Measurements from ENCODE around the gene USHBP1. TPM values are rescaled to one million over a fixed set of nuclear protein-coding genes. Genes with fewer than 3 reads are reported as not detected.
A peak's percentile ranks its signal among the peaks of the same experiment; 100 is the strongest.

USHBP1 gene
- total and polyA plus RNA-seq, 2 of the 13 experiments (the other 11 are each of a cell fraction or from before 2014, with no cell fraction given): 0.15 to 1.5 TPM

- TF ChIP-seq ZNF160 (CRISPR knock-in tag; IDR thresholded peaks at IDR 0.05) (no peak), POLR2AphosphoS5 (IDR thresholded peaks at IDR 0.05; ENCODE audit: low read depth, low read length) (no peak), FOXP4 (CRISPR knock-in tag; IDR thresholded peaks at IDR 0.05) (no peak), PRDM10 (CRISPR knock-in tag; IDR thresholded peaks at IDR 0.05; ENCODE audit: low read depth) (no peak), ZNF280B (CRISPR knock-in tag; IDR thresholded peaks at IDR 0.05; ENCODE audit: borderline replicate concordance) (no peak), AGO2 (optimal IDR thresholded peaks at IDR 0.05; ENCODE audit: low read depth, low read length) (no peak), ZNF296 (CRISPR knock-in tag; conservative IDR thresholded peaks at IDR 0.05) (no peak), ELF3 (CRISPR knock-in tag; IDR thresholded peaks at IDR 0.05) (0 out of 2 replicates have a peak, but pooled peaks have one; percentile 21), ZNF775 (CRISPR knock-in tag; IDR thresholded peaks at IDR 0.05; ENCODE audit: borderline replicate concordance) (no peak), ZNF441 (CRISPR knock-in tag; IDR thresholded peaks at IDR 0.05; ENCODE audit: borderline replicate concordance) (0 out of 2 replicates have a peak, but pooled peaks have one; percentile 49), SRY (CRISPR knock-in tag; IDR thresholded peaks at IDR 0.05) (no peak), GTF3A (CRISPR knock-in tag; conservative IDR thresholded peaks at IDR 0.05) (0 out of 2 replicates have a peak, but pooled peaks have one; percentile 52), HDAC2 (CRISPR knock-in tag; IDR thresholded peaks at IDR 0.05) (peak; percentile 43; the same call in 1 of the 2 replicates), KDM1A (CRISPR knock-in tag; IDR thresholded peaks at IDR 0.05) (peak; percentile 25; the same call in 1 of the 2 replicates), SNAPC5 (CRISPR knock-in tag; IDR thresholded peaks at IDR 0.05; ENCODE audit: borderline replicate concordance) (no peak), HMGXB4 (CRISPR knock-in tag; IDR thresholded peaks at IDR 0.05; ENCODE audit: borderline replicate concordance in 1 of 2, low read depth in 1 of 2) (peak; percentile 63 to 86), BCL6 (CRISPR knock-in tag; IDR thresholded peaks at IDR 0.05) (peak; percentile 37; the same call in 1 of the 2 replicates), ZNF432 (CRISPR knock-in tag; IDR thresholded peaks at IDR 0.05; ENCODE audit: borderline replicate concordance) (no peak), TBX2 (CRISPR knock-in tag; IDR thresholded peaks at IDR 0.05; ENCODE audit: borderline replicate concordance) (no peak), ZNF746 (CRISPR knock-in tag; IDR thresholded peaks at IDR 0.05) (no peak), SP4 (CRISPR knock-in tag; IDR thresholded peaks at IDR 0.05) (no peak; the same call in 1 of the 2 replicates)
Measured at GRCh38 chr19:17260842-17261325, 3.7 kb downstream of the USHBP1 start (continued).

Data from HepG2 (cell line).